Stimulated activated CD8-positive, alpha-beta memory T cell treated with anti-CD3 and anti-CD28 coated beads, Interleukin-4, amount 100 ng/mL, for 48 hours (primary cell): ENCODE results near the gene SLX9.

ENCODE experiments used
- DNase-seq: peaks from one replicate; pipeline ENCODE4 v3.0.0-alpha.2; 2020

Gene SLX9

DNA sequence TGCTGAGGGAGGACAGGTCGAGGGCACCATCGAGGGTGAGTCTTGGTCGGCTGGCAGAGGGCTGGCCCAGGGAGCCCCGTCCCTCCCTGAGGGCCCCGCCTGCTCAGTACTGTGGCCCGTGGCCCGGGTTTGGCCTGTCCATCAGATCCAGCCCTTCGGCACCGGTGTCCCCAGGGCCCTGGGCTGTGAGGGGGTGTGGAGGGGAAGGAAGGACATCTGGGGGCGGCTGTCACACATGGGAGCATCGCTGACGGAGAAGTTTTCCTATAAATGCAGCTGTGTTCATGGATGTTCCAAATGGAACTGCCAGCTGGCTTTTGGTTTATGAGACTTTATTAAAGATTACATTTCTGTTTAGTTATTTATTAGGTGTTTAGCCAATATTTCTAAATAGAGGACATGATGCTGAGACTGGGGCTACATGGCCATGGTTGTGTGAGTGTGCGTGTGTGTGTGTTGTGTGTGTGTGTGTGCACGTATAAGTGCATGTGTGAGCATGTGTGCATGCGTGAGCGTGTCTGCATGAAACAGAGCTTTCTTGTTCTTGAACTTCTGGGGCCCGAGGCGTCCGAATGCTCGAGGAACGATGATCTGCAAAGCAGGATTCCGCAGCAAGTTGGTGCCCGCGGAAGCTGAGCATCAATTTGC, 54.3 kb downstream of the SLX9 start:
- DNase-seq = no peak

DNA sequence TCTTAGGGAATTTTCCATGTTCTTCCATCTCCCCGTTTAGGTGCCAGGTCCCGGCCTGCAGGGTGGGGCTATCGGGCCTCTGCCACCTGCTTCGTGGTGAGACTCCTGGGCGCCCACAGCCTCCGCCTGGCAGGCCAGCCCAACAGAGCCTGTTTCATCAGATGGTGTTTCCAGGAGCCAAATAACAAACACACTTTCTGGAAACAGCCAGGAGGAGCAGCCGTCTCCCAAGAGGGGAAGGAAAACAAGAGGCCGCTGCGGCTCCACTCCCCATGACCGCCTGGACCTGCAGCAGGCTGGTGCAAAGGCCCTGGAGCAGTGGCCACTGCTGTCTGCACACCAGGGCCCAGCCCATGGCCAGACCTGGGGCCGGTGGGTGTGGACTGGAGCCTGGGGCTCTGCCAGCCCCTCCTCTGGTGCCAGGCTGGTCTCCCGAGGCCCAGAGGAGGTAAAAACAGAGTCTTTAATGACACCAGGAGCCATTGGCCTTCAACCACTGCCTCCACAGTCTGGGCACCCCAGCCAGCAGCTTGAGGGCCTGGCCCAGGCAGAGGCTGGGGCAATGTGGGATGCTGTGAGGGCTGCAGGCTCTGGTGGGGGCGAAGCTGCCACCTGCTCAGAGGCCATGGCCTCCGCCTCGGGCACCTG, 55.0 kb downstream of the SLX9 start:
- DNase-seq = no peak

DNA sequence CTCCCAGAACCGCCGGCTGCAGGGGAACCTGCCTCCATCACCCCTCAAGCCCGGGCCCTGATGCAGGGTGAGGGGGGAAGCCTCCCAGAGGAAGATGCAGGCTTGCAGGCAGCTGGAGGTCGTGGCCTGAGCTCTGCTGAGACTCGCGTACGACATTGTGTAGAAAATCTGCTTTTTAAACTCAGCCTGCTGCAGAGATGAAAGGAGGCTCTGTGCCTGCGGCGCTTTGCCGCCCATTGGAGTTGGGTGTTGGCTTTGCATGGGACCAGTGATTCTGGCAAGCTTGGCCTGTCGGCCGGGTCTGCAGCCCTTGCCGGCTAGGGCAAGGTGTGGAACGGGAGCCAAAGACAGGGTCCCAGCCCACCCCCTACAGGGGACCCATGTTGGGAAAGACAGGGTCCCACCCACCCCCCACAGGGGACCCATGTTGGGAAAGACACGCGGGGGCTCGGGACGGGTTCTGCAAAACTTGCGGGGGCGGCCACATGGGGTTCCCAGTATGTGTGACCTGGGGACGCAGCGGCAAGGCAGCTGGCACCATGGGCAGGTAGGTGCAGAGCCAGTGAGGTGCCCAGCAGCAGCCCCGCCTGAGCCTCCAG, 55.6 kb downstream of the SLX9 start:
- DNase-seq = no peak

DNA sequence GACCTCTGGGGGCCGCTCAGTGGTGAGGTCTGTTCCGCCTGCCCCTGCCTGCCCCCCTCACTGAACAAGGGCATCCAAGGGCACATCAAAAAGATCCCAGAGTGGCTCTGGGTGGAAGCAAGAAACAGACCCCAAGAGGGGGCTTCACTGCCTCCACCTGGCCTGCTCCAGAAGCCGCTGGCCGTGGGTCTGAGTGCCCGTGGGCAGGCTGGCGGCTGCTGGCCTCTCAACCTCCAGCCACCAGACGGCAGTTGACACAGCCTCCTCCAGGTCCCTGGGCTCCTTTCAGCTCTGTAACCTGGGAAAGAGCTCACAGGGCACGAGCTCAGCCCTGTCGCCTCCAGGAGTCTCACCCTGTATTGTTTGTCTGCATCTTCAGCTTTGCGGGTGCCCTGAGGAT, 56.3 kb downstream of the SLX9 start:
- no peak for DNase-seq

DNA sequence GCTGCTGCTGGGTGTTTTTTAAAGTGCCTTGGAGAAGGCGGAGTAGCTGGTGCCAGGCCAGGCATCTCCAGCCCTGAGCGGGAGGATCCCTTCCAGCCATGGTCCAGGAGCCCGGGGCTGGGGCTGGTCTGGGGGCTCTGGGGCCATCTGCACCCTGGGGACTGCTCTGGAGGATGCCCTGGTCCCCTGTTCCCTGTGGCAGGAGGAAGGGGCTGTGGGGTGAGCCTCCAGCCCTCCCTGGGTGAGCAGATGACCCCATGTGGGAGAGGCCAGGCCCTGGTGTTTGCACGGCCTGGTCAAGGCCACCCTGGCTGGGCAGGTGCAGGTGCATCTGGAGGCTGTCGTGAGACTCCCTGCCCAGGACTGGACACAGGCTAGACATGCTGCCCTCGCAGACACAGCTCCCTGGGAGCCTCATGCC, 56.7 kb downstream of the SLX9 start:
- DNase-seq = no peak

DNA sequence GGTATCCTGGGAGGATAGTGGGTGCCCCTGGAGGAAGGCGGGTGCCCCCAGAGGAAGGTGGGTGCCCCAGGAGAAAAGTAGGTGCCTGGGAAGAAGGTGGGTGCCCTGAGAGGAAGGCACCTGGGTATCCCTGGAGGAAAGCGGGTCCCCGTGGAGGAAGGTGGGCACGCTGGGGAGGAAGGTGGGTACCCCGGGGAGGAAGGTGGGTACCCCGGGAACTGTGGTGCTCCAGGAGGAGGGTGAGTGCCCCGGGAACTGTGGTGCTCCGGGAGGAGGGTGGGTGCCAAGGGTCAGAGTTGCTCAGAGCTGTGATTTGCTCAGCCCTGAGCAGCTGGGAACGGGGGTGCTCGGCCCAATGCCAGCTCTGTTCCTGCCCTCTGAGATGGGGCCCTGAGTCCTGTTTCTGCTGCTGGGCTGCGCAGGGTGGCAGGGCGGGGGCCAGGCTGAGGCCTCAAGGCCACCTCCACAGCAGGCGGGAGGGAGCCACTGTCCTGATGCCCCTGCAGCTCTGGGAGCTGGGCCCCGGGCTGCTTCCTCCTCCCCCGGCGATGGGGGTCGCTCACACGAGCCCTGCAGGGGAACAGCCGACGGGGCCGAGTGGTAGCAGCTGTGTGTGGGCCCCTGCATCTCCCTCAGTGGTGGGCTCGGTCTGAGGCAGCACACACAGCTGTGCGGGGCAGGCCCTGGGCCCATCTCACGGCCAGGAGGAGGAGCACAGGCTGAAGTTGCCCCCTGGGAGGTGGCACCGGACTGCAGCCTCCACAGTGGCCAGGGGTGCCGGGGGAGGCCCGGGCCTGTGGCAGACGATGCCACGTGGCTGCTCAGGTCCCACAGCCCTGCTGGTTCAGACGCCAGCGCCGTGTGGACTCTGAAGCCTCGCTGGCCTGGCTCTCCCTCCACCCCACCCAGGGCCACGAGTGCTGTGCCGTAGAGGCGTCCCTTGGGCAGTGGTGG, 57.4 kb downstream of the SLX9 start:
- DNase-seq = no peak

DNA sequence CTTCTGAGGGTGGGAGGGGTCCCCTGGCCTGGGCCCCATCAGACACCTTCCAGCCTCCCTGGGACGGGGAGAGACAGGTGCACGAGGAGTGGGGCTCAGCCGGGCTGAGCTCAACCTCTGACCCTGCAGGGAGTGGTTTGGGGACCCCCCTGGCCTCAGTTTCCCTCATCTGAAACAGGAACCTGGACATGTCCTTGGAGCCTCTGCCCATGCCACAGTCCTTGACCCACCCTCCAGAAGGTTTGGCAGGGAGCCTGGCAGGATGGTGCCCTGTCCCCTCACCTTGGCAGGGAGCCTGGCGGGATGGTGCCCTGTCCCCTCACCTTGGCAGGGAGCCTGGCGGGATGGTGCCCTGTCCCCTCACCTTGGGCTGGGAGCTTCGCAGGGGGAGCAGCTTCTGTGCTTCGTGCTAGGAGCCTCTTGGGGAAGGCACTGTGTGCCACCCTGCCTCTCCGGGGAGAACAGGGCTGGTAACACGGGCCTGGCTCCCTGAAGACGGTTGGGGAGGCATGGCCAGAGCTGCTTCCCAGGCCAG, 58.3 kb downstream of the SLX9 start:
- no peak for DNase-seq

DNA sequence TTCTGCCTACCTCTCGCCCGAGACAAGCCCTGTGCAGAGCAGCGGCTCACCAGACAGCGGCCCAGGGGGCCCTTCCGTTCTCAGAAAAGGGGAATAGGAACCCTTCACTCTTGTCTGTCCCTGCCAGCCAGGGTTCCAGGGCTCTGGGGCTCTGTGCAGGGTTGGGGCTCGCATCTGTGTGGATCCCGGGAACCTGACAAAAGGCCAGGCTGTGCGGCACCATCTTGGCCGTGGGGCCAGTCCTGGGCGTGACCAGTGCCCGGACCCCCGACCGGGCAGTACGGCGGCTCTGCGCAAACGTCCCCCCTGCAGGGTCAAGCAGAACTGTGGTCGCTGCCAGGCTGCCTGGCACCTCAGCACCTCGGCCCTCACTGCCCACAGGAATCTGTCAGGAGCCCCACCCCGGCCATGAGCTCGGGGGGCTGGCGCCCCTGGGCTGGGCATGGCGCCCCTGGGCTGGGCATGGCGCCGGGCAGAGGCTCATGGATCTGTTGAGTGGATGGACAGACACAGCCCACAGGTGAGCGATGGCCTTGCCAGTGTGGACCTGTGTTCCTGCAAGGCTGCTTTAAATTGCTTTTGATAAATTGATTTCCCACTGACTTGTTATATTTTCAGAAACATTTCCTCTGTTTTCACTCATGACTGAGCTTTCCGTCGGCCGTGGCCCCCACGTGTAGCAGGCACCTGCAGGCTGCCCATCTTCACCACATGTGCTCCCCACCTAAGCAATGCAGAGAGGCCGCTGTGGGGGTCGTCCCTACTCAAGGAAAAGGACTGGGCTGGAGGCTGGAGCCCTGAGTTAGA, 59.0 kb downstream of the SLX9 start:
- DNase-seq = no peak

DNA sequence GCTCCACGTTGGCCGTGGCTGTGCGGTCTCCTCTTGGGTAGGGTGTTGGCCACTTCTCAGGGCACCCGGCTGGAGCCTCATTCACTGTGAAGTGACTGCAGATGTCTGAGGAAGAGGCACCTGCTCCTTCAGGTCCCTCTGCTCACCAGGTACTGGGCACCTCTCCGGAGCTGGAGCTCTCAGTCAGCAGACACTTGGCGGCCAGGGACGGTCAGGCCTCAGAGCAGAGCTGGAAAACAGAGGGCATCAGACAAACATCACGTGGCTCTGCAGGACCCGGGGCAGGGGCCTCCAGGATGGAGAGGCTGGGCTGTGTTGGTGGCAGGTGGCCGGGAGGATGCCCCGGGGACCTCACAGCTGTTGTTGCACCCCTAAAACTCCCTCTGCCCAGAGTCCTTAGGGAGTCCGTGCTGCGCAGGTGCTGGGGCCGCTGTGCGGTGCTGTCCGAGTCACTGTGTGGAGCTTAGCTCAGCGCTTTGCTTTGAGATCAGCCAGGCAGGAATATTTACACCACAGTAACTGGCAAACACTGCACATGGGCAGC, 59.7 kb downstream of the SLX9 start:
- DNase-seq = no peak

DNA sequence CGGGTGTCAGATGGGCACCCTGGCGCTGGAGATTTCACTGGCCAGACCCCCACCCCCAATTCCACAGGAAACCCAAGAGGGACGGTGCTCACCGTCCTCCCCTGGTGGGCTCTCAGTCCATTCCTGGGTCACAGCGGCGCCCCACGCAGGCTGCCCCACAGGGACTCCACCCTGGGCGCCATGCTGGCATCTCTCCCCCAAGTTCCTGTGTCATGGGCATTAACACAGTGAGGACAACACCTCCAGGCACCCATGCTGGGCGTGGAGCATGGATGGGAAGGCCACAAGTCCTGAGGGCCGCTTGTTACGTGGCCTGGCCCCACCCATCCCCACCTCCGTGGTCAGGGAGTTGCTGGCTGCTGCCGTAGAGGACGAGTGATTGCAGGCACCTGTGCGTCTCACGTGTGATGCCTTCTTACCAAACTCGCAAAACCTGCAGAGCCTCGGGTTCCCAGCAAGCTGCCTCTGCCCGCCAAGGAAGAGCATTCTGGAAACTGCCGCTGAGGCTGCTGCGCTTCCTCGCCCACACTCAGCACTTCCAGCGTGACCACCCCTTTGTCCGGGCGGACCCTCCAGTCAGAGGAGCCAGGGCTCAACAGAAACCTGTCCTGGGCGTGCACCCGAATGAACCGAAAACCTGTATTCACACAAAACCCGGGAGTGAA, 60.3 kb downstream of the SLX9 start:
- DNase-seq = no peak

DNA sequence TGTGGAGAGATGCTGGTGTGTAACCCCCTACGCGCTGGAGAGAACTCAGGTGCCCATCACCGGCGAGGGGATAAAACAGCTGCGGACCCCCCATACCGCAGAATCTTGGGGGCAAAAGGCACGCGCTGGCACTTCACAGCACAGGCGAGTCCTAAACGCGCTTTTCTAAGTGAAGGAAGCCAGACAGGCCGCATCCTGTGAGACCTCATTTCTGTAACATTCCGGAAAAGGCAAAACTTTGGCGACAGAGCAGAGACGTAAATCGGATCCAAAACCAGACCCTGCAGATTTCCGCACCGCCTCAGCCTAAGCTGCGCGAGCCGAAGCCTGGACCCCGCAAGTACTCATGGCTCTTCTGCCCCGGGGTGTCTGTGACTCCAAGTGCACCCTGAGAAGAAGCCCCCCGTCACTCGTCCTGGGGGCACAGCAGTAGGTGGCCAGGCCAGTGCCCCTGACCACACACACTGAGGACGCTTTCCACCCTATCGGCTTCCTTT, 60.9 kb downstream of the SLX9 start:
- no peak for DNase-seq

DNA sequence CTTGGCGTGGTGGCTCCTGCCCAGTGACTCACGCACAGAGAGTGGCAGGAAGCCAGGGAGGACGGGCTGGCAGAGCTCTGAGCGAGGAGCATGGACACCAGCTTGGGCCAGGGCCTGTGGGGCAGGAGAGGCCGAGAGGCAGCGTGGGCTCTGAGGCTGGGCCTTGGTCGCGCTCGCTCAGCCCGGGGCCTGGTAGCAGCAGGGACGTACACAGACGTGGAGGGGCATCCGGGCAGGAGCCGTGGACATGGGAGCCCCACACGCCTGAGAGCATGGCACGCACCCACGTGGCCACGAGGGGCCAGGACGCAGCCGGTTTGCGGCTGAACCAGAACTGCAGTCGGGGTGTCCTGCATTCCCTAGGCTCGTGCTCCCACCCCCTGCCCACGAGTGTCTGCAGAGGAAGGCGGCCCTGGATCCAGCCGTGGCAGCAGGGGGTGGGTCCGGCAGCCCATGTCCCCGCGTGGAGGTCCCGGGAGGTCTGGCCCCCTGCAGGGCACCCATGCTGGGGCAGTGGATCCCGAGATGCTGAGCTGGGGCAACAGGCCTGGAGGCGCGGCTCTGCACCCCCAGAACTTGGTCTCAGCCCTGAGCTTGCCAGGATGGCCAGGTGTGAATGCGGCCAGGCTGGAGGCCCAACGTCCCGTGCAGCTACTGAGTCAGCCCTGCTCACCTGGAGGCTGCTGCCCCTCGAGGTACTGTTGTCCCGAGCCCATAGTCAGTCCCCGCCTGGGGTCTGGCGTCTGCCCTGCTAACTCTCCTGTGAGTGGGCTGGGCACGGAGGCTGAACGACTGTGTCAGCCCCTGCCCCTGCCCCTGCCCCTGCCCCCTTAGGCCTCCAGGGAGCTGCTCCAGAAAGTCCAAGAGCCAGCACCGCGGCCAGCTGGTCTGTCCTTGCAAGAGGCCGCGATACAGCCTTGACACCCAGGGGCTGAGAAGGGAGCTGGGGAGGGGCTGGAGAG, 61.6 kb downstream of the SLX9 start:
- DNase-seq = no peak

DNA sequence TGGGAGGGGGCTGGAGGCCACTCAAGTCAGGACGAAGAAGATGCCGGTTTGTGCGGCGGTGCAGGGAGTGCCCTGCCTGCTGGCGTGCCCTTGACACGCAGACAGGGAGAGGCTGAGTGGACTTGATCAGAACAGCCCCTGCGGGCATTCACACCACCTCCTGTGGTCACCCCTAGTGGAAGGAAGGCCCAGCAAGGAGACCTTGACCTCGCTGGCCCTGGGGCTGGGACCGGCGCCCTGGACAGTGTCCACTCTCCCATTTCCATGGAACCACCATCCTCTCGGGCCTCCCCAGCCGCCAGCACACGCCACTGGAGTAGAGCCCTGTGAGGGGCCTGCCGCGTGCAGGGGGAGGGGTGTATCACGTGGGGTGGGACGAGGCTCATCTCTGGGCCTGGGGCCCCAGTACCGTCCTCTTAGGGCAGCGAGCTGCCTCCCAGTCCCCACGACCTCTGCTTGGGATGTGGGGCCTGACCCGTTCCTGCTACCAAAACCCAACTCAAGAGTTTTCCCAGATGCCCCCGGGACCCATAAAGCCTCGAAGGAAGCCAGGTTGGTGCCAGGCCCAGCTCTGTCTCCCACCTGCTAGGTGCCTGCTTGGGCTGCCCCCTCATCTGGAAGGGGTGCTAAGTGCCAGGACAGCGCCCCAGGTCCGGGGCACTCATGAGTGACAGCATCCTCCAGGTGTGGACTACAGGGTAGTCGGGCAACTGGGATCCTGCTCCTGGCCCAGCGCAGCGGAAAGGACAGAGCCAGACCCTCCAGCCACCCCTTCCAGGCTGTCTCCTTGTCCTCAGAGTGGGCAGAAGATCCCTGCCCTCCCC, 62.8 kb downstream of the SLX9 start:
- no peak for DNase-seq

DNA sequence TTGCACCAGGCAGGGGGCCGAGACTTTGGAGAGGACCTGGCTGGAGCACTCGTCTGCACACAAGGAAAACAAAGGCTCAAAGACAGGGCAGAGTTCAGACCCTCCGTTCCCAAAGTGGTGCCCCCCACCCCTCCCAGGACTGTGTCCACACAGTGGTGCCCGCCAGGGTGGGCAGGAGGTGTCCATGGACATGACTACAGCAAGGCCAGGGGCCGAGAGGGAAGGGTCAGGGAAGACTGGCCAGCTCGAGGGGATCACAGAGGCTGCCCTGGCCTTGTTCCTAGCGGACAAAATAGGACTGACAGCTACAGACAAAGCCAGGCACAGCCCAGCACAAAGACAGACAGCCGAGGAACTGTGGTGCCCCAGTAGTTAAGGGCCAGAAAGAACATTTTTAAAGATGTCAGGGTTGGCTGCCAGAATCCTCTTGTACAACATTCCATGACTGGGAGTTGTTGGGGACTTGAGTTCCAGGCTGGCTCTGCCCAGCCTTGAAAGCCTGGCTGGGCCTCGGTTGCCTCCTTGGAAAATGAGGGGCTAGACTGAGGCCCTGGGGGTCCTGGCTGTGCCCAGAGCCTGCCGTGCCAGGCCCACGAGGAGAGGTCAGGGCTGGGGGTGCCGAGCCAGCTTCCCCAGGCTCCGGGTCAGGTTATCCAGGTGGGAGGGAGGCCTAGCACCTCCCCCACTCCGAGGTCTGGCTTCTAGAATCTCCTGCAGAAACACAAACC, 63.7 kb downstream of the SLX9 start:
- DNase-seq = no peak

DNA sequence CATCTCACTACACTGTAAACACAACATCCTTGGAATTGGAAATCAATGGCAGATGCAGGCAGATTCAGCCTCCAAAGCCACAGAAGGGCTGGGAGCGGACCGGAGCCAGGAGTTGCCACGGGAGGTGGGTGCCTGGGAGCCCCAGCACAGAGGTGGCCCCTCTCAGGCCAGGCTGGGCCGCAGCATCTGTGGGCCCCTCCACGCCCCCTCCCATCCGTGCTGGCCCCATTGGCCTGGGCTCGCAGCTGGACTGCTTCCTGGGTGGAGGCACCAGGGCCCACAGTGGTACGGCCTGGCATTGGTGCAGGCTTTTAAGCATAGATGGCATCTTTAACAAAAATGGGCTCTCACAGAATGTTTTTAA, 64.2 kb downstream of the SLX9 start:
- DNase-seq = no peak

DNA sequence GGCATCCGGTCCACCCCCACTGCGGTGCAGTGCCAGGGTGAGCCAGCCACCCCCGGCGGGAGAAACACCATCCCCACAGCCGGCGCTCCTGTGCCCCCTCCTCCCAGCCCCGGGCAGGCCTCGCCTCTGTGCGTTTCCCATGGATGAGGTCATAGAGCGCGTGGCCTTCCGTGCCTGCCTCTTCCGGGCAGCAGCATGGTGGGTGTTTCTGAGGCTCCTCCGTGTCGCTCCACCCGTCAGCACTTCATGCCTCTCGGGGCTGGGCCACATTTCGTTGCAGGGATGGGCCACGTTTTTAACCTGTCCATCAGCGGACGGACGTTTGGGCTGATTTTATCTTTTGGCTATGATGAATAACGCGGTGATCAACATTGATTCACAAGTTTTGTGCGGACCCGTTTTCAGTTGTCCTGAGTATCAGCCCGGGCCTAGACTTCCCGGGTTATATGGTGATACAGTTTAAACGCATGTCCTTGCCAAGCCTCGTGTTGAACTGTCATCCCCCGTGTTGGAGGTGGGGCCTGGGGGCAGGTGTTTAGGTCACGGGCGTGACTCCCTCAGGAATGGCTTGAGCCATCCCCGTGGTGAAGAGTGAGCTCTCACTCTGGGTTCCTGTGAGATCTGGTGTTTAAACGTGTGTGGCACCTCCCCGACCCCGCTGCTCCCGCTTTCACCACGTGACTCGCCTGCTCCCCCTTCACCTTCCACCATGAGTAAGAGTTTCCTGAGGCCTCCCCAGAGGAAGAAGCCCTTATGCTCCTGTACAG, 64.8 kb downstream of the SLX9 start:
- peak; percentile 60 for DNase-seq

DNA sequence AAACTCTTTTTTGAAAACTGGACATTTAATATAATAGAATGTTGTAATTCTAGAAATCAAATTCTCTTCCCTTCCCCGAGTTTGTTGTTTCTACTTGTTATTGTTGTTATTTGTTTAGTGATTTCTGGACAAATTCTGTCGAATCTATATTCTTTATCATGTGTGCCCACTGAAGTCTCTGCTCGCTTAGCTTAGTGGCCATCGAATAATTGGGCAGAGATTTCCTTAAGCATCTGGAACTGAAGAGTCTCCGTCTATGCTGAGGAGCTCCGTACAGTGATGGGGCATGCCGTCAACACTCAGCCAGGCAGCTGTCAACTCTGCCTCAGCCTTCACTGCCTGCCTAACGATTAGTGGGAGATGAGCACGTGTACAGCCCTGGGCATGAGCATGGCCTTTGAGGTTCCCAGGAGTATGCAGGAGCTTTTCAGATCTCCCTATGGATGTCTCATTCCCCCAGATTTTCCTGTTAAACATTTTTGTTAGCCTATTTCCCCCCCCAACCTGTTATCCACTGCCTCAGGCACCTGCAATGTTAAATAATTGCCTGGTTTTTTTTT, 66.8 kb downstream of the SLX9 start:
- no peak for DNase-seq
